HG02610 (cell line): ENCODE data around the gene LAX1.

Experiments used
- ATAC-seq: cut with Tn5 transposase; IDR thresholded peaks from one replicate; pipeline ENCODE4 v1.9.1; 2021; ENCODE audit warnings: mild to moderate bottlenecking, moderate library complexity; ENCODE audit not compliant: unreplicated experiment

Gene LAX1

GRCh38 chr1:203799971-203800370, 35.0 kb downstream of the LAX1 start:
- ATAC-seq = no peak

GRCh38 chr1:203805689-203806088, 40.7 kb downstream of the LAX1 start:
- ATAC-seq = no peak

GRCh38 chr1:203807196-203807595, 42.2 kb downstream of the LAX1 start:
- ATAC-seq = no peak

GRCh38 chr1:203813581-203814341, 48.8 kb downstream of the LAX1 start:
- ATAC-seq = no peak

- ATAC-seq = no peak
Measured at GRCh38 chr1:203818399-203818798, 53.4 kb downstream of the LAX1 start.

- no peak for ATAC-seq
Measured at GRCh38 chr1:203823306-203823705, 58.3 kb downstream of the LAX1 start.
